Measurements from ENCODE around the gene PRPF31. TPM values are rescaled to one million over a fixed set of nuclear protein-coding genes. Genes with fewer than 3 reads are reported as not detected.

Gene PRPF31
- total and polyA plus RNA-seq, 2 of the 13 experiments (the other 11 are each of a cell fraction or from before 2014, with no cell fraction given) = 23.8 to 63.8 TPM

DNA sequence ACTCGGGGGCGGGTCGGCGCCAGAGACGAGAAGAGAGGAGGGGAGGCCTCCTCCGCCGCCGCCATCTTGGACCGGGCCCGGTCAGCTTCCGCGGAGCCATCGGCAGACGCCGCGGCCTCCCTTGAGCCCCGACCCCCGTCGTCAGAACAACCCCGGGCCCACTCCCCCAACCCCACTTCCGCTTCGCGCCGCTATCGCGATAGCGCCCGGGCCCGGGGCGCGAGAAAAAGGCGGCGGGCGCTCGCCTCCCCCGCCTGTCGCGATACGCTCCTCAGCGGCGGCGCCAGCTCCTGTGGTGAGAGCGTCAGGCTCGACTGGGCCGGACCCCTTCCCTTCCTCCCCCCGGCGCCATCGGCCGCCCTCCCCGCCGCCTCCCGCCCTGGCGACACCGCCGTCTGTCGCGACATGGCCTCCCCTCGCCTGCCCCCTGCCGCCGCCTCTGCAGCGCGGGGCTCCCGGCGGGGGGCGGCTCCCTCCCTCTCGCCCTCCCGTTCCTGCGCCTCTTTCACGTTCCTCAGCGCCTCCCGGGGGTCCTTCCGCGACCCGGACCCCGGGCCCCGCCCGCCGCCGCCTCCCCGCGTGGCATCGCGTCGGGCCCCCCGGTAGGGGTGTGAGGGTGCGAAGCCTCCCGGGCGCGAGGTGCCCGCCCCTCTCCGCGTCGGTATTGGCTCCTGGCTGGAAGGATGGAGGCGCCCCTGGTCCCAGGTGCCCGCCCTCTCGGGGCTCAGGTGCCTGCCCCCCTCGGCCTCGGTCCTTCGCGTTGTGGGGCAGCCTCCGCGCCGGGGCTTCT, 22.3 kb downstream of the PRPF31 start, which contains the start of gene CNOT3 (continued):
- TF ChIP-seq RERE (CRISPR knock-in tag; IDR thresholded peaks at IDR 0.05; ENCODE audit: low read depth) (no peak), RCOR2 (CRISPR knock-in tag; IDR thresholded peaks at IDR 0.05) (no peak), MEF2D (CRISPR knock-in tag; IDR thresholded peaks at IDR 0.05) (no peak), NAIF1 (CRISPR knock-in tag; IDR thresholded peaks at IDR 0.05; ENCODE audit: borderline replicate concordance) (0 out of 2 replicates have a peak, but pooled peaks have one; percentile 29), ZSCAN12 (CRISPR knock-in tag; IDR thresholded peaks at IDR 0.05) (no peak), HNRNPL (IDR thresholded peaks at IDR 0.05; ENCODE audit: low read depth, low read length) (0 out of 2 replicates have a peak, but pooled peaks have one; percentile 1), NFIB (CRISPR knock-in tag; IDR thresholded peaks at IDR 0.05; ENCODE audit: borderline replicate concordance) (no peak), NONO (IDR thresholded peaks at IDR 0.05) (no peak), NONO (CRISPR knock-in tag; conservative IDR thresholded peaks at IDR 0.05) (0 out of 2 replicates have a peak, but pooled peaks have one; percentile 38), SALL2 (CRISPR knock-in tag; IDR thresholded peaks at IDR 0.05) (0 out of 2 replicates have a peak, but pooled peaks have one; percentile 43), MLX (CRISPR knock-in tag; IDR thresholded peaks at IDR 0.05) (no peak), FOXO1 (CRISPR knock-in tag; IDR thresholded peaks at IDR 0.05) (no peak), KMT2A (CRISPR knock-in tag; IDR thresholded peaks at IDR 0.05) (peak; percentile 39; the same call in 1 of the 2 replicates), MNT (IDR thresholded peaks at IDR 0.05) (no peak)
- TF ChIP-seq, protein P1, sequence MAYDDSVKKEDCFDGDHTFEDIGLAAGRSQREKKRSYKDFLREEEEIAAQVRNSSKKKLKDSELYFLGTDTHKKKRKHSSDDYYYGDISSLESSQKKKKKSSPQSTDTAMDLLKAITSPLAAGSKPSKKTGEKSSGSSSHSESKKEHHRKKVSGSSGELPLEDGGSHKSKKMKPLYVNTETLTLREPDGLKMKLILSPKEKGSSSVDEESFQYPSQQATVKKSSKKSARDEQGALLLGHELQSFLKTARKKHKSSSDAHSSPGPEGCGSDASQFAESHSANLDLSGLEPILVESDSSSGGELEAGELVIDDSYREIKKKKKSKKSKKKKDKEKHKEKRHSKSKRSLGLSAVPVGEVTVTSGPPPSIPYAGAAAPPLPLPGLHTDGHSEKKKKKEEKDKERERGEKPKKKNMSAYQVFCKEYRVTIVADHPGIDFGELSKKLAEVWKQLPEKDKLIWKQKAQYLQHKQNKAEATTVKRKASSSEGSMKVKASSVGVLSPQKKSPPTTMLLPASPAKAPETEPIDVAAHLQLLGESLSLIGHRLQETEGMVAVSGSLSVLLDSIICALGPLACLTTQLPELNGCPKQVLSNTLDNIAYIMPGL (CRISPR knock-in tag; IDR thresholded peaks at IDR 0.05; ENCODE audit: borderline replicate concordance in 1 of 2, low read depth in 1 of 2) = peak in 1 of 2 experiments; percentile 9; a peak in 1 of 4 replicates
- TF ChIP-seq, protein P2, sequence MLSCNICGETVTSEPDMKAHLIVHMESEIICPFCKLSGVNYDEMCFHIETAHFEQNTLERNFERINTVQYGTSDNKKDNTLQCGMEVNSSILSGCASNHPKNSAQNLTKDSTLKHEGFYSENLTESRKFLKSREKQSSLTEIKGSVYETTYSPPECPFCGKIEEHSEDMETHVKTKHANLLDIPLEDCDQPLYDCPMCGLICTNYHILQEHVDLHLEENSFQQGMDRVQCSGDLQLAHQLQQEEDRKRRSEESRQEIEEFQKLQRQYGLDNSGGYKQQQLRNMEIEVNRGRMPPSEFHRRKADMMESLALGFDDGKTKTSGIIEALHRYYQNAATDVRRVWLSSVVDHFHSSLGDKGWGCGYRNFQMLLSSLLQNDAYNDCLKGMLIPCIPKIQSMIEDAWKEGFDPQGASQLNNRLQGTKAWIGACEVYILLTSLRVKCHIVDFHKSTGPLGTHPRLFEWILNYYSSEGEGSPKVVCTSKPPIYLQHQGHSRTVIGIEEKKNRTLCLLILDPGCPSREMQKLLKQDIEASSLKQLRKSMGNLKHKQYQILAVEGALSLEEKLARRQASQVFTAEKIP (CRISPR knock-in tag; IDR thresholded peaks at IDR 0.05; ENCODE audit: borderline replicate concordance) = no peak
- TF ChIP-seq, protein P3, sequence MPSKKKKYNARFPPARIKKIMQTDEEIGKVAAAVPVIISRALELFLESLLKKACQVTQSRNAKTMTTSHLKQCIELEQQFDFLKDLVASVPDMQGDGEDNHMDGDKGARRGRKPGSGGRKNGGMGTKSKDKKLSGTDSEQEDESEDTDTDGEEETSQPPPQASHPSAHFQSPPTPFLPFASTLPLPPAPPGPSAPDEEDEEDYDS (CRISPR knock-in tag; IDR thresholded peaks at IDR 0.05) = no peak
